Right kidney (tissue), 1 donor: ENCODE results near the gene CSNK1G3.

Experiments used
- DNase-seq: peaks from one replicate; pipeline ENCODE4 v3.0.0-alpha.2; 2016

CSNK1G3 gene

GRCh38 chr5:123512611-123513461, 859 bp downstream of the CSNK1G3 start:
- peak; percentile 76 for DNase-seq

- DNase-seq, result no peak
Measured at GRCh38 chr5:123514615-123515355, 2.8 kb downstream of the CSNK1G3 start.

GRCh38 chr5:123515904-123516303, 3.9 kb downstream of the CSNK1G3 start:
- no peak for DNase-seq

DNA sequence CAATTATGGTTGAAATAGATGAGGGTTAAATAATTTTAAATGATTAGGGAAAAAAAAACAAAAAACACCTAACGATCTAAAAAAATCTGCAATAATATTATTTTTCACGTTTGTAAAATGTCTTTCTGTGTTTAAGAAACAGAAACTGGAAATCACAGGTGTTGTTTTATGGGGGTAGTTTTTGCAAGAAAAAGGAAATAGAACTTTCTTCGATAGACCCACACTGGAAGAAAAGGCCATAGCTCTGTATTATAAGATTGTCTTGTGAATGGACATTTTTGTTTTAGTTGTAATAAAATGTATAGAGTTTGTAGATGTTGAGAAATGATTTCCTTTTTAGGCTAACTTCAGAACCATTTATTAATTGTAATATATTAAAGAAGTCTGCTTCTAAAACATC, 5.5 kb downstream of the CSNK1G3 start:
- no peak for DNase-seq

DNA sequence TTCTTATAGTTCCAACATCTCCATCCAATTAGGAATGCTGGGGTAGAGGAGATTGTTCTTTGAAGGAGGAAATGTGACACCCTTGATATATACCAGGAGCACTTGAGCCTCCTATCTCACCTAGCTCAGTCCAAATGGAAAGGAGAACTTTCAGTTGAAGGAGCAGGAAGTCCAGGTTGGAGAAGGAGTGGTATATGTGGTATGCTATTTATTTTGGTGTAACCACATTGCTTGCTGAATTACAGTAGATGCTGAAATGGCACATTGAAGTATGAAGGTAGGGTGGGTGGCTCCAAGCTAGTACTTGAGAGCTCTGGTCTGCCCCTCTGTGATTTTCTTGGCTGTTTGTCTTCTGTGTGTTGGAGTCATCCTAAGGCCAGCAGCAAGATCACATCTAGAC, 6.1 kb downstream of the CSNK1G3 start:
- no peak for DNase-seq

DNA sequence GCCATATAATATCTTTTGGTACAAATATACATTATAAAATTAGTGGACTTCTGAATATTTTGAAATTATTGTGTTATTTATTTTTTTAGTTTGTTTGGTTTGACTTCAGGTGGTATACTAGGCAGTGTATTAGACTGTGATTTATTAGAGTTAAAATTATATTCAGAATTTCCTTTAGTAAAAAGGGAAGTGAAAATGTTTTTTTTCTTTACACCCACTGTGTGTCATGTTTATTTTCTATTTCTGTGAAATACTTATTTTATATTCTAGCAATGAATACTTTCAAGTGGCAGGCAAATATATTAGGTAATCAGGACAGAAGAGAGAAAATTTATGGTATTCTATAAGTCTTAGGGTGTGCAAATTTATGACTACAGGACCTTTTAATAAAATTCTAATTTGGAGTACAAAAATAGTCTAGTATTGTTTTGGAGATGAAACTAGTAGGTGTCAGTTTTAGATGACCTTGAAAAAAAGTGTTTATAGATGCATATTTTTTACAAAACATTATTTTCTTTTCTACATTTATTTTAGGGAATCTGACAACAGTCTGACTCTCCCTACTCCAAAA, 8.8 kb downstream of the CSNK1G3 start:
- DNase-seq, result no peak

DNA sequence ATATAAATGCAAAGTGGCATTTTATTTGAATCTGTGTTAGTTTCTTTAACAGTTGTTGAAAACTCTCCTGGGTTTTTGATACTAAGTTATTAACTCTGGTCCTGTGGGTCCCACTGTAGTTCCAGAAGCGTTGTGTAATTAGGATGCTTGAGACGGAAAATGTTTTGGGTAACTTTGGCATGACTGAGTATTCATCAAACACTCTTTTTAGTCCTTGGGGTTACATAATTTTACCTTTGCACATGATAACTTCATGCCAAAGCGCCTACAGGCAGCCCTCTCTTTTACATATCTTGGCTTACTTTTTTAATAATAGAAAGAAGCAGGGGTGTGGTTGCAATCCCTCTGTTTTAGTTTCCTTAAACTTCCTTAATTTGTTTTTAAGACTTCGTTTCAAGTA, 12.2 kb downstream of the CSNK1G3 start:
- DNase-seq, result no peak

- no peak for DNase-seq
Measured at GRCh38 chr5:123527190-123527589, 15.2 kb downstream of the CSNK1G3 start.

DNA sequence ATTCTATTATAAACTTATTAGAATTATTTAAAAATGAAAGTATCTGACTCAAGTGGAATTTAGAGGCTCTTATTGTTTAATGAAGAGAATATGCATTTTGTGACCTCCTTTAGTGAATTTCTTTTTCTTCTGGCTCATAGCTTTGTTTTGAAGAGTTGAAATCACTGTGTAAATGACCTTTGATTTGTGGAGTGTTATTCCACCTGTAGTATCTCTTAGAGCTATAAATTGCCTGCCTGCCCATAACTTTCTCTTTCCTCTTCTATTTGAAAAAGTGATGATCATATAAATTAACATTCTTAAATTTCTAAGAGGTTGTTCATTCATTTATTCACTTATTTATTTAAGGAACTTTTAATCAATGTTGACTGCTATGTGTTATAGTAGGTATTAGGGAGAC, 16.1 kb downstream of the CSNK1G3 start:
- DNase-seq, result no peak

DNA sequence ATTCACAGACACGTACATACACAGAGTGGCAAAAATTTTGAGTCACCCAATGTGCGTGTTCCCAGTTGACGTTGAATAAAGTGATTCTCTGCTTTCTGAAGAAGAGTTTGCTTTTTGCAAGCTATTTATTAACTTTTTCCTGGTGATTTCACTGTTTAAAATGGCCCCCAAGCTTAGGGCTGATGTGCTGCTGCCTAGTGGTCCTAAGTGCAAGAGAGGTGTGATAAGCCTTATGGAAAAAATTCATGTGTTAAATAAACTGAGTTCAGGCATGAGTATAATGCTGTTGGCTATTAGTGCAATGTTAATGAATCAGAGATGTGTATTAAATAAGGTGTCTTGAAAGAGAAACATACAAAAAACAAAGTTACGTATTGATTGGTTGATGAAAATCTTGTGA, 16.9 kb downstream of the CSNK1G3 start:
- DNase-seq, result no peak

- DNase-seq, result no peak
Measured at GRCh38 chr5:123530728-123531127, 18.8 kb downstream of the CSNK1G3 start.

DNA sequence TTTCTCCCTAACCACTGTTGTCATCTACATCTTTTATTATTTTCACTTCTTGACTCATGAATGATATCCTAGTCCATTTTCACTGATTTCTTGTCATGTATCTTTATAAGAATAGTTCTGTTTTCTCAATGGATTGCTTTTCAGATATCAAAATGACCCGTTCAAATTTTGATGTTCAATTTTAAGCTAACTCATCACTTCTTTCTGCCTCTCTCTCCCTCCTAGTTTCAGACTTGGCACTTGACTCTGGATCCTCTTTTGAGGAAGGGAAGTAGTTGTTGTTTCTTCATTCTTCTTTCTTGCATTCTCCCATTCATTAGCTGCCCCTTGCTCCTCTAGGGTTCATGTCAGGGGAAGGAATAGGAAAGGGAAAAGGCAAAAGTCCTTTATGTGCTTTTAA, 23.7 kb downstream of the CSNK1G3 start:
- no peak for DNase-seq

- no peak for DNase-seq
Measured at GRCh38 chr5:123537256-123537655, 25.3 kb downstream of the CSNK1G3 start.

- no peak for DNase-seq
Measured at GRCh38 chr5:123537845-123538244, 25.9 kb downstream of the CSNK1G3 start.

- no peak for DNase-seq
Measured at GRCh38 chr5:123538670-123539459, 26.9 kb downstream of the CSNK1G3 start.

- DNase-seq, result no peak
Measured at GRCh38 chr5:123540534-123540933, 28.6 kb downstream of the CSNK1G3 start.

GRCh38 chr5:123543438-123543837, 31.5 kb downstream of the CSNK1G3 start:
- no peak for DNase-seq

DNA sequence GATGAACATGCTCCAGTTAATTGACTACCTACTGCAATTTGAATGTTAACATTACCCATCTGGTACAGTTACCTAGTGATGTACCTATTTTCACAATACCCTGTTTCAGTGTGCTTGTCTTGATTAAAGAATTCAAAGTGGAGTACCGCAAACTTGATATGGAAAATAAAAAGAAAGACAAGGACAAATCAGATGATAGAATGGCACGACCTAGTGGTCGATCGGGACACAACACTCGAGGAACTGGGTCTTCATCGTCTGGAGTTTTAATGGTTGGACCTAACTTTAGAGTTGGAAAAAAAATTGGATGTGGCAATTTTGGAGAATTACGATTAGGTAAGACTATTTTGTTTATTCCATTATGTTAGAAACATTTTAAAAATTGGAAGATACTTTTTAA, 33.5 kb downstream of the CSNK1G3 start:
- DNase-seq, result no peak

GRCh38 chr5:123546657-123547056, 34.7 kb downstream of the CSNK1G3 start:
- no peak for DNase-seq

DNA sequence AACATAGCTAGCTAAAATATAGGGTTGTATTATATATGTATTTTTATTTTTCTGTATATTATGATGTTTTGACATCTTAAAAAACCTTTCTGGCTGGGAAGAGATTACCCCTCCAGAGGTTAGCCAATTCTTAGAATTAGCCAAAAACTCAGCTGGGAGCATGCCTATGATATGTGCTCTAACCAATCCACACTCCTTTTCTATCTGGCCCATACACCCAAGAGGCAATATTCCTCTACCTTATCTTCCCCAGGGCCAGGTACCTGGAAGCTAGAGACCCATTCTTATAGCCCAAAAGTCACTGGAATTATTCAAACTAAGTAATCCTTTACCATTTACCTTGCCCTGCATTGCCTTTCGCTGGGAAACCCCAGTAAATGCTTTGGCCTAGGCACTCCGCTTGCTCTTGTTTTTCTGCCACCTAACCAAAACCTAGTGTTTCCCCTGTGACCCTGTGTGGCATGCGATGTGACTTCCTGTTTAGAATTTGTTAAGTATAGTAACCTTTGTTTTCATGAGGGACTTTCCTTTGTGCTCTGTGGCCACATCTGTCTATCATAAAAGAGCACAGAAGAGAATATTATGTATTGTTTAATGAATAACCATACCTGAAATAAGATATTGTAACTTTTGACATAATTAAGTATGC, 37.4 kb downstream of the CSNK1G3 start:
- no peak for DNase-seq

GRCh38 chr5:123554601-123555000, 42.6 kb downstream of the CSNK1G3 start:
- DNase-seq, result no peak

DNA sequence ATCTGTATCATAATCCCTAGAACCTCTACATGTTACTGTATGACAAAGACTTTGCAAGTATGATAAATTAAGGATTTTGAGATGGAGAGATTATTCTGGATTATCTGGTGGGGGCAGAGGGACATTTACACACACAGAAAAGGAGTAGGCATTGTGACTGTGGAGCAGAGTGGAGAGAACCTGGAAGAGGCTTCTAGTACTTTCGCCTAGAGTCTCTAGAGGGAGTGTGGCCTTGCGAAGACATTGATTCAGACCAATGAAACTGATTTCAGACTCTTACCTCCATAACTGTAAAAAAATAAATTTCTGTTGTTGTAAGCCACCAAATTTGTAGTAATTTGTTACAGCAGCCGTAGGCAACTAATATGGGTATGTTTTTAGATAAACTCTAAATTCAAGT, 45.9 kb downstream of the CSNK1G3 start:
- DNase-seq, result no peak
